Body of pancreas (tissue), 4 donors: ENCODE measurements around the gene ZSCAN10.

ENCODE experiments used
- CTCF ChIP-seq, 7 experiments: fragments of 450-650 bp in 4 of 7; fragments of 200-600 bp in 3 of 7; sonication (generic) in 3 of 7; IDR thresholded peaks; one replicate each; pipeline ENCODE4 v1.5.1; 2016 to 2019; ENCODE audit warnings: antibody characterized with exemption in 7 of 7
- POLR2A ChIP-seq, 3 donors: fragments of 450-650 bp; IDR thresholded peaks; one replicate each; pipeline ENCODE4 v1.6.1; 2016; ENCODE audit warnings: antibody characterized with exemption in 3 of 3, mild to moderate bottlenecking in 2 of 3

- TF ChIP-seq CTCF (IDR thresholded peaks at IDR 0.05) = no peak
- no peak for TF ChIP-seq POLR2A (IDR thresholded peaks at IDR 0.05)
Measured at GRCh38 chr16:3042376-3042775, 56.7 kb downstream of the ZSCAN10 start.
